ENCODE measurements around the gene UTP4.

UTP4 gene

GRCh38 chr16:69180011-69180338 is 47.5 kb downstream of the UTP4 start:
- DNase-seq, result no peak

DNA sequence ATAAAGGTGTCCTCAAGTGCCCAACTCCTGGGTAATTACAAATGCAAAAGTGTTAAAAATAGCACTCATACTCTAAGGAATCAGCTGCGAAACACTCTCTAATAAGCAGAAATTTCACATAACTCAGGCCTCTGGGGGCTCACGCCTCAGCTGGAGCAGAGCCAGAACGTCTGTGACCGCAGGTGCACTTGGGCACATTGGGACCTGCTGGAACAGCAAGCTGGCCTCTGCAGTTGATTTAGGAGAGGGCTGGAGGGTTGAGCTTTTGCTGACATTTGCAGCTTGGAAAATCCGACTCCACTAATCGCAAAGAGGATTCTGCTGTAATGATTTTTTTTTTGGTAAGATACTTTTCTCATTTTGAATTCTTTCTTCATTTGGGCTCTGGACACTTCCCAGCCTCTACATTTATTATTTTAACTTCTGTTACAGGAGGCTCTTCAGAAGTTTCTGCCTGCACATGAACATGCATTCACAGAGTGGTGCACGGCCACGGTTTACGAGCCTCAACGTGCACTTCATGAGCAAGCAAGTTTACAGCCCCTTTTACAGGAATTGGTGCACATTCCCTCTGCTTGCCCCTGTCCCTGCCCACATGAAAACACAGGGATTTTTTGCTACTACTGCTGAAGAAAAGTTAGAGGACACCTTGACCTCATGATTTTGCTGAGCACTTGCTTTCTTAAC is 50.4 kb downstream of the UTP4 start:
- DNase-seq, result peak; percentile 75

GRCh38 chr16:69186642-69187445 is 54.4 kb downstream of the UTP4 start, which contains the start of gene SNTB2:
SNTB2 (plus strand) TSS chr16:69187164; CDS start chr16:69187167, 3 bp downstream.
- peak; percentile 68 for DNase-seq

GRCh38 chr16:69187446-69188235 is 55.2 kb downstream of the UTP4 start:
- DNase-seq, result peak; percentile 65

GRCh38 chr16:69188236-69188549 is 55.7 kb downstream of the UTP4 start:
- peak; percentile 65 for DNase-seq

DNA sequence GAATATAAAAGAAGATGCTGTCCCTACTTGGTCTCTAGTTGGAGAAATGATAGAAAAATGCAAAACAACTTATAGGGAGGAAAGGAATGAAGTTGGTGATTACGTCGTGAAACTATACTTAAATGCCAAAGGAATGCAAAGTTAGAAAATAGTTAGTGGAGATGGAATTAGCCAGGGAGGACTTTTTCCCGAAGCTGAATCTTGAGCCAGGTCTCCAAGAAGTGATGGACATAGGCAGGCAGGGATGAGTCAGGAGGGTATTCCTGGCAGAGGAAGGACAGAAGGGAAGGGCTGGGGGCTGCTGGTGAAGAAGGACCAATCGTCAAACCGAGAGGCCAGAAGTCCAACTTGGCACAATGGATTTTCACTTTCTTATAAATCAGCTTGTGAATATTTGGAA is 56.3 kb downstream of the UTP4 start:
- DNase-seq, result no peak

GRCh38 chr16:69190046-69190588 is 57.7 kb downstream of the UTP4 start:
- no peak for DNase-seq

GRCh38 chr16:69190598-69190997 is 58.1 kb downstream of the UTP4 start:
- DNase-seq, result no peak

DNA sequence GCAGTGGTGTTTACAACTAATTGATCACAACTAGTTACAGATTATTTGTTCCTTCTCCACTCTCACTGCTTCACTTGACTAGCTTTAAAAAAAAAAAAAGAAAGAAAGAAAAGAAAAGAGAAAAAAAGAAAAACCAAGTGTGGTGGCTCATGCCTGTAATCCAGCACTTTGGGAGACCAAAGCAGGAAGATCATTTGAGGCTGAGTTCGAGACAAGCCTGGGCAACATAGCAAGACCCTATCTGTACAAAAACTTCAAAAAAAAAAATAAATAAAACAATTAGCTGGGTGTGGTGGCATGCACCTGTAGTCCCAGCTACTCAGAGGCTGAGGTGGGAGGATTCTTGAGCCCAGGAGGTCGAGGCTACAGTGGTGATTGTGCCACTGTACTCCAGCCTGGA is 58.7 kb downstream of the UTP4 start:
- no peak for DNase-seq

DNA sequence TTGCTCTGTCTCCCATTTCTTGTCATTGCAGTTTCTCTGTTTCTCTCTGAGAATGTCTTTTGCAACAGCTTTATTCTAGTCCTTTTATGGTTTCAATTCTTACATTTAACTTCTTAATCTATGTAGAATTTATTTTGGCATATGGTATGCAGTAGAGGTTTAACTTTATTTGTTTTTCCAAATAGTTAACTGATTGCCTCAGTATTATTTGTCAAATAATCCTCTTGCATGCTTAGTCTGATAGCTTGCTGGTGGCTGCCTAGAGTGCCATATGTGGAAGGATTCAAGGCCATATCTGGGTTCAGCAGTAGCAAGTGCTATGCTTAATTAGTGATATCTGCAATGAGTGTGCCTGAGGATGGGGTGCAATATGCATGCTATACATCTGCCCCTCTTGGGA is 61.4 kb downstream of the UTP4 start:
- no peak for DNase-seq

DNA sequence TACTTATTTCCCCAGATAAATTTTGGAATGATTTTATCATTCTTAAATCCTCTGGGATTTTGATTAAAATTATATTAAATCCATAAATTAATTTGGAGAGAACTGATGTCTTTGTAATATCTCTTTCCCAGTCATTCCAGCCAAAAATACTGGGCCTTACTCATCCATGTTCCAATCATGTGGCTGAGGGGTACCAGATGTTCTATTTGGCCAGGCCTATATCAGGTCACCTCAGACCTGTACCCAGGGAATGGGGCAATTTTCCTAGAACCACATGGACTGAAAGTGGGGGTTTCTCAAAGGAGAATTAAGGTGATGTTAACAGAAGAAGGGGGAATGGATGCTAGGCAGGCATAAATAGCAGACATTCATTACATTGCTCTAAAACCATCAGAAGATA is 62.0 kb downstream of the UTP4 start:
- no peak for DNase-seq

DNA sequence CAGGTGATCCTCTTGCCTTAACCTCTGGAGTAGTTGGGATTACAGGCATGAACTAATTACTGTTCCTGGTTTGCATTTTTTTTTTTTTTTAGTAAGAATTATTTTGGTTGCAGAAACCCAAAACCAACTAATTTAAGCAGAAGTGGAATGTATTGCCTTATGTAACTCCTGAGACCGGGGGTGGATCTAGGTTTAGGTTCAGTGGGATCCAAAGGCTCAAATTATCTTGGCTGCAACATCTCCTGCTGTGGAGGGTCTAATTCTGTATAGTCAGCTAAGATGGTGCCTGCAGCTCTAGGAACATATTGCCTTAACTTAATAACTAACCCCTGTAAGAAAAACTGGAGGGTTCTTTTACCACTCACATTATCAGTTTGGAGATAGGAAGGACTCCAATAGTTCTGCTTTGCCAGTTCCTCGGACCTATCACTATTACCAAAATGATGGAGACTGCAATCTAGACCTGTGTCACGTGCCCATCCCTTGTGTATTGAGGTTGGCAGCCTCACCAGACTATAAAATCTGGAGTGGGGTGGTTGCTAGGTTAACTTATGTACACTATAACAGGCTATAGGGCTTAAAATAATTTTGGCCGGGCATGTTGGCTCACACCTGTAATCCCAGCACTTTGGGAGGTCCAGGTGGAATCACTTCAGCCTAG is 63.0 kb downstream of the UTP4 start:
- DNase-seq, result no peak

DNA sequence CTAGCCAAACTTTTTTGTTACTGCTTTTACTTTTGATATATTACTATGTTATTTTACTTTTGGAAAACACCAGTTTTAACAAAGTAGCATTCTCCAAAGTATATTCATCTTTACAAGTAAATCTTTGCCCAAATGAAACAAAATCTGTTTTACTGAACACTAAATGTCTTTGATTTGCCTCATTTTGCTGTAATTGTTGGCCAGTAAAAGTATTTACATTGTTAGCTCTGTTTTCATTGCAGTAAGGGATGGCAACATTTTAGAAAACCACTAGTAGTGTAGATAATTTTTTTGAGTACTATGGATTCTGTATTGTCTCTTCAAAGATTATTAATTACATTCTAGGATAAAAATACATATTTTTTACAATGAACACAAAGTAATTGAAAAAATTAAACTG is 65.1 kb downstream of the UTP4 start:
- DNase-seq, result no peak

DNA sequence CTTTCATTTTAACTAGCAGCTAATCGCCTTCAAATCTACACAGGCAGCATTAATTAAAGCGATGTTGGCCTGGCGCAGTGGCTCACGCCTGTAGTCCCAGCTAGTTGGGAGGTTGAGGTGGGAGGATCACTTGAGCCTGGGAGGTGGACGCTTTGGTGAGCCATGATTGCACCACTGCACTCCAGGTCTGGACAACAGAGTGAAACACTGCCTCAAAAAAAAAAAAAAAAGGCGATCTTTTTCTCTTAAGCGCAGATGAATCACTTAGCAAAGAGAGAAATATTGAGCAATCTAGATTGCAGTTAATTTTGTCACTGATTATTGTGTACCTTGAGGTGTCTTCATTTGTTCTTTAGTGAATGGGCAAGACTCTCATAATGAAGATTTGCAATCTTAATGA is 66.9 kb downstream of the UTP4 start:
- DNase-seq, result no peak

GRCh38 chr16:69201291-69201690 is 68.8 kb downstream of the UTP4 start:
- DNase-seq, result no peak

DNA sequence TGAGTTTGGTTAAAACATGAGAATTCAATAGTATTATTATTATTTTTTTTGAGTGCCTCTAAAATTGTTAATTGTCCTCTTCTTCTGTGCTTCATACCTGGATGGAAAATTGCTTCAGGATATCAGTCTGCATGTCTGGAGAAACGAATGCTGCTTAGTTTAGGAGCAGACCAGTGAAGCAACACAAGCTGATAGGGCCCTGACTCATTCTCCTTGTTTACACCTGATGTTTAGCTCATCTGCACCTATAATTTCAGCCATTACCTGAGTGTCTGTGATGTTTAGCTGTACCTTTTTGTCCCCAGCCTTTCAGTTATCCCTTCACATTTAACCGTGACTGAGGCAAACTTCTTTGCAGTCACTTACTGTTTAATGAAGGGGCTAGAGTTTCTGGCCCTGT is 69.3 kb downstream of the UTP4 start:
- DNase-seq, result no peak

- no peak for DNase-seq
These were observed 71.7 kb downstream of the UTP4 start for GRCh38 chr16:69204172-69204571.

DNA sequence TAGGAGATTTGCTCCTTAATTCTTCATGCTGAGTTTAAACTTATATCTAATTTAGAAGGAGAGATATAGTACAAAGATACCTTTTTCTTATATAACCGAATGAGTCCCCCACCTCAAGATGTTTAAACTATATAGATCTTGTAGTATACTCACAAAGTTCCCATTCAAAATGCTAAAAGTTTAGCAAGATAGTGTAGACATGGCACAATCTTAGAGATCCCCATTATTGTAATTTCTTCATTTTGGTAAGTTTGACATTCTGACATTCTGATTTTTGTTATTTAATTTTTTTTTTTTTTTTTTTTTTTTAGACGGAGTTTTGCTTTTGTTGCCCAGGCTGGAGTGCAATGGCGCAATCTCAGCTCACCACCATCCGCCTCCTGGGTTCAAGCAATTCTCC is 77.3 kb downstream of the UTP4 start:
- DNase-seq, result no peak

DNA sequence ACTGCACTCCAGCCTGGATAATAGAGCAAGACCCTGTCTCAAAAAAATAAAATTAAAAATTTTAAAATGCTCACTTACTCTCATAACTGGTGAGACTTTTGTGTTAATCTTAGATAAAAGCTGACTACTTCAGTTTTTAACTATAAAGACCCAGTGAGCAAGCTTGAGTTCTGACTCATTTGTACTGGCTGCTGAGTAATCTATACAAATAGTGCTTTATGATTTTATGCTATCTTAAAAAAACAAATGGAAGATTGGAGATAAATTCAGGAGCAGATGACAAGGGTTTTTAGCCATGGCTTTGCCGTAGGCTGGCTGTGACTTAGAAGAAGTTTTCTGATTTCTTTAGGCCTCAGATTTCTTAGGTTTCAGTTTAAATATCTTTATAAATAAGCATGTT is 85.0 kb downstream of the UTP4 start:
- DNase-seq, result no peak
